ENCODE measurements around the gene CCNG2.

Gene CCNG2

DNA sequence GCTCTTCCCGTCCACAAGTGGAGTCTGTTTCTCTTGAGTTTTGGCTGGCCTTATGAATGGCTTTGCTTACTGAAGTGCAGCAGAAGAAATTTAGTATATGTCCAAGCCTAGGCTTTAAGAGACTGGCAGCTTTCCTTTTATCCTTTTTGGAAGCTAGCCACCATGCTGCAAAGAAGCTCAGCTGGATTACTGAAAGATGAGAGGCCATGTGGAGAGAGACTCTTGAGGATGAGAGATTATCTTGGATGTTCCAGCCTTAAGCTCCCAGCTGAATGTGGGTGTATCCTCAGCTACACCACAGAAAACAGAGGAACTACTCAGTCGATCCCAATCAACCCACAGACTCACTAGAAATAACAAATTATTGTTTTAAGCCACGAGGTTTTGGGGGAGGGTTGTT is 12.5 kb downstream of the CCNG2 start:
- ChIA-PET POLR2A (interaction anchor here (0.6 kb wide), 1 partner anchor 9 kb away, joined by 8 read pairs; no protein-coding TSS in a partner anchor), CTCF (interaction anchor here (1.4 to 2.0 kb wide), 5 partner anchors 9 to 74 kb away, joined by 3 to 6 read pairs (median 5); no protein-coding TSS in a partner anchor)
- TF ChIP-seq, protein P1, sequence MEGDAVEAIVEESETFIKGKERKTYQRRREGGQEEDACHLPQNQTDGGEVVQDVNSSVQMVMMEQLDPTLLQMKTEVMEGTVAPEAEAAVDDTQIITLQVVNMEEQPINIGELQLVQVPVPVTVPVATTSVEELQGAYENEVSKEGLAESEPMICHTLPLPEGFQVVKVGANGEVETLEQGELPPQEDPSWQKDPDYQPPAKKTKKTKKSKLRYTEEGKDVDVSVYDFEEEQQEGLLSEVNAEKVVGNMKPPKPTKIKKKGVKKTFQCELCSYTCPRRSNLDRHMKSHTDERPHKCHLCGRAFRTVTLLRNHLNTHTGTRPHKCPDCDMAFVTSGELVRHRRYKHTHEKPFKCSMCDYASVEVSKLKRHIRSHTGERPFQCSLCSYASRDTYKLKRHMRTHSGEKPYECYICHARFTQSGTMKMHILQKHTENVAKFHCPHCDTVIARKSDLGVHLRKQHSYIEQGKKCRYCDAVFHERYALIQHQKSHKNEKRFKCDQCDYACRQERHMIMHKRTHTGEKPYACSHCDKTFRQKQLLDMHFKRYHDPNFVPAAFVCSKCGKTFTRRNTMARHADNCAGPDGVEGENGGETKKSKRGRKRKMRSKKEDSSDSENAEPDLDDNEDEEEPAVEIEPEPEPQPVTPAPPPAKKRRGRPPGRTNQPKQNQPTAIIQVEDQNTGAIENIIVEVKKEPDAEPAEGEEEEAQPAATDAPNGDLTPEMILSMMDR (IDR thresholded peaks at IDR 0.05; ENCODE audit: control extremely low read depth, extremely low read depth, low read depth, missing control alignments): no peak
- DNase-seq (ENCODE audit: extremely low spot score): no peak

DNA sequence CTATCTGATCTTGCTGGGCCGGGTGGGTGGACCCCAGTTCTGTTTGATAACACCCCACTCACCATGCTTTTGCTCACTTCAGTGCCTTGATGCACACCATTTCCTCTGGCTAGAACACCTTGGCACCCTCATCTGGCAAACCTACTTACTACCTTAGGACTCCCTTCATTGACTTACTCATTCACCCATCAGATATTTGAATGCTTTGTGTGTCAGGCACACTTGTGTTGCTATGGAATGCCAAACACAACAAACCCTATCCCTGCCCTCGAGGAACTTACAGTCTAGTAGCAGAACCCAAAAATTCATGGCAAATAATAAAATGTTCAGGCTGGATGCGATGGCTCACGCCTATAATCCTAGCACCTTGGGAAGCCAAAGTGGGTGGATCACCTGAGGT is 13.9 kb downstream of the CCNG2 start:
- TF ChIP-seq, protein P1 (IDR thresholded peaks at IDR 0.05; ENCODE audit: control extremely low read depth, extremely low read depth, low read depth, missing control alignments): no peak
- ChIA-PET CTCF (interaction anchor here (1.9 kb wide), 1 partner anchor 23 kb away, joined by 5 read pairs; no protein-coding TSS in a partner anchor), POLR2A (no interaction called here)
- DNase-seq (ENCODE audit: extremely low spot score): no peak

DNA sequence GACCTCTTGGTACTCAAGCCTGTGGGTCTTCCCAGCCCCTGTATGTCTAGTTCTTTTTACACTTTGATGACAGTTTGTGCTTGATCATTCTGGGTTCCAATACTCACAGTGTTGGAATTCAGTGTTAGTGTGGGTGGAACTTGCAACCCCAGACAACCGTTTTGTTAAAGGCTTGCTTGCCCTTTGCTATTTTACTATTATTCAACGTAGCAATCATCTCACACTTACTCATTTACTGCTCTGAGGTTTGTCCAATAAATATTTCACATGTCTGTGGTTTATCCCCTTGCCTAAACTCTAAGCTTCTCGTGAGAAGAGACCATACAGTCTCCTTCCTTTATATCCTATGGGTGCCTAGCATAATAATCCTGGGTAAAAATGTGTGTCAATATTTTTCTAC is 15.3 kb downstream of the CCNG2 start:
- CTCF ChIA-PET: interaction anchor here (1.2 kb wide), 1 partner anchor 28 kb away, joined by 3 read pairs; no protein-coding TSS in a partner anchor
- POLR2A ChIA-PET: interaction anchor here (0.6 kb wide), 1 partner anchor 114 kb away, joined by 3 read pairs; no protein-coding TSS in a partner anchor
- DNase-seq (ENCODE audit: extremely low spot score): no peak
- TF ChIP-seq, protein P1 (IDR thresholded peaks at IDR 0.05; ENCODE audit: control extremely low read depth, extremely low read depth, low read depth, missing control alignments): no peak

DNA sequence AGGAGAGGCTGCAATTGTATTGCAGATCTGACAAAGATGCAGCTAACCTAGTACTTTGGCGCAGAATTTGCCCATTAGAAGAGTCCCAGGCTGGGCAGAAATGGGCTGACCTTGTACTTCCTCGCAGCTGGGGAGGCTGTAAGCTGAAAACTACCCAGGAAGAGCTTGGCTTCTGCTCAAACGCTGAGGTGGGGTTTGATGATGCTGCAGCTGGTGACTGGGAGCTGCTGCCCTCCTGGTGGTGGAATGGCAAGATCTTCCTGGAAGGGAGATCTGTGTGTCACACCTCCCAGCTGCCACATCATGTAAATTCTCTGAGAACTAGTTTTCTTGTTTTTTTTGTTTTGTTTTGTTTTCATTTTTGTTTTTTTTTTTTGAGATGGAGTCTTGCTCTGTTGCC is 17.4 kb downstream of the CCNG2 start:
- CTCF ChIA-PET: interaction anchor here (1.0 to 2.0 kb wide), 5 partner anchors 9 to 70 kb away, joined by 3 to 7 read pairs (median 3); no protein-coding TSS in a partner anchor
- POLR2A ChIA-PET: no interaction called here
- TF ChIP-seq, protein P1 (IDR thresholded peaks at IDR 0.05; ENCODE audit: control extremely low read depth, extremely low read depth, low read depth, missing control alignments): no peak
- no peak for DNase-seq (ENCODE audit: extremely low spot score)

DNA sequence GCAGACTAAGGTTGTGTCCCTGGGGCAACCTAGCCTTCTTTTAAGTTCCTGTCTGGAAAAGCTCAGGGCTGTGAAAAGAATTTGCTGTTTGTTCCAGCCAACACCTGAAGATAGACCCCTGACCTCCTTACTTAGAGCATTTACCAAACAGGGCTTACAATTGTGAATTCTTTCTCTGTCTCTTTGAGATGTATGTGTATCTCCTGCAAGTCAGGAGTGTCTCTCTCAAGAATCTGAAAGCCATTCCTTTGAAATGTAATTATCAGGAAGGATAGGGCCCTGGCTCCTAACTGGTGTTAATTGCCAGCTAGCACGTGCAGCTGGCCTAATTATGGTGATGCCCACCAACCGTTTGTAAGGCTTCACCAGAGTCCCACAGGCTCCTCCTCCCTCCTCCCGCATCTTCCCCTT is 18.2 kb downstream of the CCNG2 start:
- ChIA-PET CTCF (interaction anchor here (1.0 to 2.0 kb wide), 3 partner anchors 10 to 28 kb away, joined by 3 to 7 read pairs (median 3); no protein-coding TSS in a partner anchor), POLR2A (interaction anchor here (0.6 kb wide), 1 partner anchor 70 kb away, joined by 4 read pairs; no protein-coding TSS in a partner anchor)
- no peak for DNase-seq (ENCODE audit: extremely low spot score)
- TF ChIP-seq, protein P1 (IDR thresholded peaks at IDR 0.05; ENCODE audit: control extremely low read depth, extremely low read depth, low read depth, missing control alignments): no peak

DNA sequence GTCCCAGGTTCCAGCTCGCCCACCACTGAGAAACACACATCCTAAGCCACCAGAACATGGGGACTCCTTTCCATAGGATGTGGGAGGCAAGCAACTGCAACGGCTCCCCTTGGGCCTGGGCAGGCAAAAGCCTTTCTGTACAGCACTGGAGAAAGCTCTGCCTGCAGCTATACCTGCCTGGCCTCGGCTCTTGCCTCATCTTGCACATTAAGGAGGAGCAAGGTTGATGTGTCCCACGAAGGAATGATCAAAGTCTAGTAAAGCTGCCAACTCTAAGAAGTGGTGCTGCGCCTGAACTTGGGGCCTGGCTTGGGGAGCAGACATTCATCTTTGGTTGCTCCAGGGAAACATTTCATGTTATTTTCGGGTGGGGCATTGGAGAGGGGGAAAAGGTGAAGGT is 19.6 kb downstream of the CCNG2 start:
- CTCF ChIA-PET: no interaction called here
- TF ChIP-seq, protein P1 (IDR thresholded peaks at IDR 0.05; ENCODE audit: control extremely low read depth, extremely low read depth, low read depth, missing control alignments): no peak
- DNase-seq (ENCODE audit: extremely low spot score): no peak
- POLR2A ChIA-PET: interaction anchor here (0.6 kb wide), 1 partner anchor 182 kb away, joined by 3 read pairs; no protein-coding TSS in a partner anchor
